Calu3 (cell line): Measurements from ENCODE around the gene BCL2L14. TPM values are rescaled to one million over a fixed set of nuclear protein-coding genes. Genes with fewer than 3 reads are reported as not detected.

Experiments used
- BruUV-seq: library from RNA; stranded (reverse); fragments of 400-500 nt; replicated peaks from 2 replicates; lab custom pipeline; 2021; lab: Mats Ljungman, UMichigan
- CTCF ChIA-PET: fragments of 300-600 bp; sonication (Branson Sonifier 250); formaldehyde crosslinking; loops from one replicate; lab custom pipeline; 2022; ENCODE audit warnings: antibody characterized with exemption; lab: Charles Lee
- DNase-seq: peaks from one replicate; pipeline ENCODE4 v3.0.0; 2022
- H3K27ac Mint-ChIP-seq: one replicate; pipeline ENCODE4 v1.8.0; 2022; ENCODE audit warnings: mixed read lengths; ENCODE audit not compliant: unreplicated experiment
- H3K27me3 Mint-ChIP-seq: one replicate; pipeline ENCODE4 v1.8.0; 2022; ENCODE audit warnings: mixed read lengths; ENCODE audit not compliant: unreplicated experiment
- H3K36me3 Mint-ChIP-seq: one replicate; pipeline ENCODE4 v1.8.0; 2022; ENCODE audit warnings: mild to moderate bottlenecking, moderate library complexity, mixed read lengths; ENCODE audit not compliant: insufficient read depth, unreplicated experiment
- H3K4me1 Mint-ChIP-seq: one replicate; pipeline ENCODE4 v1.8.0; 2022; ENCODE audit warnings: mild to moderate bottlenecking, low read depth, mixed read lengths; ENCODE audit not compliant: unreplicated experiment
- H3K4me3 Mint-ChIP-seq: one replicate; pipeline ENCODE4 v1.8.0; 2022; ENCODE audit warnings: mild to moderate bottlenecking, low read depth, moderate library complexity, mixed read lengths; ENCODE audit not compliant: unreplicated experiment
- H3K9me3 Mint-ChIP-seq: one replicate; pipeline ENCODE4 v1.8.0; 2022; ENCODE audit warnings: low read depth, mixed read lengths; ENCODE audit not compliant: unreplicated experiment
- CTCF ChIP-seq: fragments of 200-600 bp; IDR thresholded peaks from one replicate; pipeline ENCODE4 v1.8.0; 2022; ENCODE audit warnings: antibody characterized with exemption; ENCODE audit not compliant: unreplicated experiment
- intact Hi-C: fragments of 100-400 bp; cut with micrococcal nuclease; formaldehyde crosslinking; loops from one replicate; pipeline ENCODE4 v1.10.0; 2022; ENCODE audit not compliant: unreplicated experiment
- total RNA-seq: library from RNA; stranded (reverse); gene quantifications from 2 replicates; pipeline ENCODE4 v1.2.3, GENCODE V29; 2022

The BCL2L14 gene
- total RNA-seq, 1 experiment from 2014 or later, result 5.5 TPM

- intact Hi-C loops, result no loop called here
- H3K36me3 Mint-ChIP-seq, result no peaks in the 10 kb centered on the region
- no peak overlapping the region for H3K4me3 Mint-ChIP-seq
- peaks cover 7% of the 10 kb centered on the region for H3K4me1 Mint-ChIP-seq
- no TSS peak for BruUV-seq
- no peaks in the 10 kb centered on the region for H3K9me3 Mint-ChIP-seq
- H3K27ac Mint-ChIP-seq, result no peak overlapping the region
- CTCF ChIA-PET, result no interaction called here
- DNase-seq, result no peak
- H3K27me3 Mint-ChIP-seq, result no peaks in the 10 kb centered on the region
- no peak for TF ChIP-seq CTCF
Observed at GRCh38 chr12:12088147-12088546, 17.4 kb downstream of the BCL2L14 start.

- CTCF ChIA-PET, result no interaction called here
- Mint-ChIP-seq H3K9me3 (no peaks in the 10 kb centered on the region), H3K4me3 (no peak overlapping the region), H3K4me1 (peaks cover 9% of the 10 kb centered on the region), H3K36me3 (no peaks in the 10 kb centered on the region), H3K27ac (no peak overlapping the region), H3K27me3 (no peaks in the 10 kb centered on the region)
- DNase-seq, result no peak
- no TSS peak for BruUV-seq
- intact Hi-C loops, result no loop called here
- TF ChIP-seq CTCF, result no peak
Observed at GRCh38 chr12:12088761-12089160, 18.0 kb downstream of the BCL2L14 start.

GRCh38 chr12:12091071-12091470, 20.3 kb downstream of the BCL2L14 start:
- Mint-ChIP-seq H3K9me3 (no peaks in the 10 kb centered on the region), H3K27ac (no peak overlapping the region), H3K27me3 (no peaks in the 10 kb centered on the region), H3K36me3 (no peaks in the 10 kb centered on the region), H3K4me3 (no peak overlapping the region), H3K4me1 (peaks cover 9% of the 10 kb centered on the region)
- BruUV-seq, result no TSS peak
- TF ChIP-seq CTCF, result no peak
- no peak for DNase-seq
- CTCF ChIA-PET, result no interaction called here
- intact Hi-C loops, result no loop called here

- Mint-ChIP-seq H3K27me3 (no peaks in the 10 kb centered on the region), H3K27ac (no peak overlapping the region), H3K9me3 (no peaks in the 10 kb centered on the region), H3K36me3 (no peaks in the 10 kb centered on the region), H3K4me3 (no peak overlapping the region), H3K4me1 (peaks cover 9% of the 10 kb centered on the region)
- BruUV-seq, result no TSS peak
- intact Hi-C loops, result no loop called here
- no peak for TF ChIP-seq CTCF
- DNase-seq, result no peak
- CTCF ChIA-PET, result interaction anchor here (0.8 kb wide), 1 partner anchor 9 kb away, joined by 3 read pairs; no protein-coding TSS in a partner anchor
Observed at GRCh38 chr12:12091977-12092663, 21.4 kb downstream of the BCL2L14 start.
